Thoracic aorta (tissue), 2 donors: ENCODE results near the gene FAM171A1. TPM values are rescaled to one million over a fixed set of nuclear protein-coding genes. Genes with fewer than 3 reads are reported as not detected.
"Not testable (repeated sequence)": the region's sequence is repeated elsewhere in the genome, so short reads cannot be mapped to it uniquely, and the experiment has no call there.

Experiments used
- ATAC-seq: fragments of 150-250 bp; one replicate; pipeline ENCODE4 v1.8.0; 2017; ENCODE audit warnings: low read depth; ENCODE audit not compliant: insufficient number of reproducible peaks, low FRiP score
- DNase-seq: peaks from one replicate; pipeline ENCODE4 v3.0.0-alpha.2; 2020; ENCODE audit warnings: low spot score
- H3K27ac ChIP-seq, 2 donors: fragments of 200-600 bp; sonication (generic); 1 replicate in 1 of 2; 2 replicates in 1 of 2; pipeline ENCODE4 v1.5.1; 2016; ENCODE audit warnings: mild to moderate bottlenecking in 2 of 2, moderate library complexity in 2 of 2
- H3K27me3 ChIP-seq: fragments of 200-600 bp; sonication (generic); replicated peaks from 2 replicates; pipeline ENCODE4 v1.6.0; 2016; ENCODE audit warnings: mild to moderate bottlenecking; ENCODE audit not compliant: insufficient read depth
- H3K36me3 ChIP-seq: fragments of 200-600 bp; sonication (generic); one replicate; pipeline ENCODE4 v1.5.1; 2016
- H3K4me1 ChIP-seq, 2 donors: fragments of 200-600 bp; sonication (generic); 1 replicate in 1 of 2; 2 replicates in 1 of 2; pipeline versions ENCODE4 v1.5.1 to v1.6.0; 2016; ENCODE audit warnings: low read depth in 2 of 2, mild to moderate bottlenecking in 1 of 2; ENCODE audit not compliant: control insufficient read depth in 1 of 2
- H3K4me3 ChIP-seq: fragments of 200-600 bp; sonication (generic); 2 replicates; pipeline ENCODE4 v1.5.1; 2016; ENCODE audit warnings: mild to moderate bottlenecking
- H3K9me3 ChIP-seq: fragments of 200-600 bp; sonication (generic); 2 replicates; pipeline ENCODE4 v1.5.1; 2016
- CTCF ChIP-seq: fragments of 200-600 bp; sonication (generic); IDR thresholded peaks from one replicate; pipeline ENCODE4 v1.5.1; 2019; ENCODE audit warnings: antibody characterized with exemption
- total RNA-seq, 2 donors: library from RNA; depleted of rRNA; stranded (reverse); fragments of >200 nt; gene quantifications; one replicate each; pipeline versions ENCODE4 v1.1.0 to v1.2.3, GENCODE V29; 2016

FAM171A1 gene
- 10 to 100 TPM; 14.8 to 28.7 TPM for total RNA-seq

GRCh38 chr10:15370856-15371701 lies at the start of gene FAM171A1:
Gene FAM171A1, minus strand, starts transcription at chr10:15371289. Its CDS starts 237 bp downstream, at chr10:15371052.
- Histone ChIP-seq H3K9me3 (no peaks in the 10 kb centered on the region), H3K4me1 (peaks cover 0 to 14% of the 10 kb centered on the region in 2 donors), H3K27ac (no peak within 1 kb of the TSS), H3K36me3 (no peaks in the 10 kb centered on the region), H3K4me3 (peak within 1 kb of the TSS; percentile 80), H3K27me3 (no peaks in the 10 kb centered on the region)
- DNase-seq, result no peak
- peak; percentile 46 for ATAC-seq
- TF ChIP-seq CTCF, result peak; percentile 8

- Histone ChIP-seq H3K36me3 (no peaks in the 10 kb centered on the region), H3K4me1 (no peaks in the 10 kb centered on the region), H3K4me3 (no peak overlapping the region), H3K27ac (no peak overlapping the region), H3K27me3 (no peaks in the 10 kb centered on the region), H3K9me3 (no peaks in the 10 kb centered on the region)
- TF ChIP-seq CTCF, result no peak
- no peak for DNase-seq
- ATAC-seq, result no peak
Observed at GRCh38 chr10:15420858-15421257, 49.8 kb upstream of the FAM171A1 start.

- Histone ChIP-seq H3K9me3 (no peaks in the 10 kb centered on the region), H3K4me3 (no peak overlapping the region), H3K27me3 (no peaks in the 10 kb centered on the region), H3K27ac (no peak overlapping the region), H3K4me1 (peaks cover 0 to 9% of the 10 kb centered on the region in 2 donors), H3K36me3 (no peaks in the 10 kb centered on the region)
- peak; percentile 84 for TF ChIP-seq CTCF
- DNase-seq (no peak), ATAC-seq (no peak)
Observed at GRCh38 chr10:15419279-15419874, 48.3 kb upstream of the FAM171A1 start.

- Histone ChIP-seq H3K36me3 (no peaks in the 10 kb centered on the region), H3K27me3 (no peaks in the 10 kb centered on the region), H3K9me3 (no peaks in the 10 kb centered on the region), H3K4me3 (no peak overlapping the region), H3K27ac (no peak overlapping the region), H3K4me1 (peaks cover 0 to 14% of the 10 kb centered on the region in 2 donors)
- no peak for ATAC-seq
- TF ChIP-seq CTCF, result no peak
- no peak for DNase-seq
Observed at GRCh38 chr10:15416034-15416433, 44.9 kb upstream of the FAM171A1 start.

- no peaks in the 10 kb centered on the region for H3K9me3 ChIP-seq
- no peaks in the 10 kb centered on the region for H3K36me3 ChIP-seq
- no peaks in the 10 kb centered on the region for H3K27me3 ChIP-seq
- no peak for ATAC-seq
- H3K4me1 ChIP-seq, result peaks cover 0 to 15% of the 10 kb centered on the region in 2 donors
- no peak overlapping the region for H3K27ac ChIP-seq
- no peak for DNase-seq
- no peak overlapping the region for H3K4me3 ChIP-seq
- no peak for TF ChIP-seq CTCF
Observed at GRCh38 chr10:15411010-15411409, 39.9 kb upstream of the FAM171A1 start.

- not testable (repeated sequence) for H3K36me3 ChIP-seq, H3K27me3 ChIP-seq, H3K4me3 ChIP-seq, H3K4me1 ChIP-seq, H3K27ac ChIP-seq, ATAC-seq, H3K9me3 ChIP-seq, DNase-seq
Observed at GRCh38 chr10:15409350-15409749, 38.3 kb upstream of the FAM171A1 start.
